OCI-LY7 (cell line): ENCODE measurements around the gene HS3ST2. TPM values are rescaled to one million over a fixed set of nuclear protein-coding genes. Genes with fewer than 3 reads are reported as not detected.

Experiments
- BruUV-seq: library from RNA; stranded (reverse); fragments of 400-500 nt; replicated peaks from 2 replicates; lab custom pipeline; 2021; lab: Mats Ljungman, UMichigan
- CTCF ChIA-PET: fragments of 300-600 bp; sonication (Branson Sonifier 250); formaldehyde crosslinking; loops from one replicate; lab custom pipeline; 2022; ENCODE audit warnings: antibody characterized with exemption; ENCODE audit not compliant: unreplicated experiment; lab: Charles Lee
- POLR2A ChIA-PET: fragments of 300-600 bp; sonication (Branson Sonifier 250); formaldehyde crosslinking; loops from one replicate; lab custom pipeline; 2022; ENCODE audit warnings: antibody characterized with exemption; lab: Charles Lee
- DNase-seq: peaks from one replicate; pipeline ENCODE4 v3.0.0-alpha.2; 2015; ENCODE audit warnings: low spot score
- H2AFZ ChIP-seq: fragments of 200-600 bp; sonication (generic), shearing (Covaris generic); 2 replicates; pipeline ENCODE4 v1.6.1; 2014; ENCODE audit warnings: mild to moderate bottlenecking, antibody characterized with exemption, low read length, moderate library complexity
- H3K27ac ChIP-seq: fragments of 200-600 bp; sonication (generic); 2 replicates; pipeline ENCODE4 v1.5.1; 2014; ENCODE audit warnings: mixed run types, low read depth, mild to moderate bottlenecking, moderate library complexity, low read length, inconsistent platforms; ENCODE audit not compliant: poor library complexity, severe bottlenecking
- H3K36me3 ChIP-seq: fragments of 200-600 bp; sonication (generic); 2 replicates; pipeline ENCODE4 v1.6.1; 2014; ENCODE audit warnings: mild to moderate bottlenecking, antibody characterized with exemption, low read length, moderate library complexity, mixed read lengths; ENCODE audit not compliant: insufficient read depth
- H3K4me1 ChIP-seq: fragments of 200-600 bp; sonication (generic); 2 replicates; pipeline ENCODE4 v1.5.1; 2014; ENCODE audit warnings: mild to moderate bottlenecking, low read length; ENCODE audit not compliant: insufficient read depth, poor library complexity, severe bottlenecking
- H3K4me2 ChIP-seq: fragments of 200-600 bp; sonication (generic); 2 replicates; pipeline ENCODE4 v1.6.1; 2014; ENCODE audit warnings: mild to moderate bottlenecking, low read length
- H3K4me3 ChIP-seq: fragments of 200-600 bp; sonication (generic); 2 replicates; pipeline ENCODE4 v1.5.1; 2014; ENCODE audit warnings: mild to moderate bottlenecking, low read depth, low read length; ENCODE audit not compliant: poor library complexity, severe bottlenecking
- H3K79me2 ChIP-seq: fragments of 200-600 bp; sonication (generic); 2 replicates; pipeline ENCODE4 v1.6.1; 2016; ENCODE audit warnings: low read depth, mild to moderate bottlenecking, low read length, moderate library complexity, mixed read lengths; ENCODE audit not compliant: insufficient read depth
- H3K9me2 ChIP-seq: fragments of 200-600 bp; sonication (generic); 2 replicates; pipeline ENCODE4 v1.6.1; 2016; ENCODE audit warnings: mild to moderate bottlenecking, low read length, mixed read lengths; ENCODE audit not compliant: insufficient read depth
- H3K9me3 ChIP-seq: fragments of 200-600 bp; sonication (generic); 2 replicates; pipeline ENCODE4 v1.6.1; 2014; ENCODE audit warnings: mild to moderate bottlenecking, mixed run types, low read length, mixed read lengths
- H4K20me1 ChIP-seq: fragments of 200-600 bp; sonication (generic); 2 replicates; pipeline ENCODE4 v1.6.1; 2014; ENCODE audit warnings: mild to moderate bottlenecking, antibody characterized with exemption, low read length, moderate library complexity, mixed read lengths; ENCODE audit not compliant: insufficient read depth
- CTCF ChIP-seq: fragments of 200-600 bp; sonication (generic); conservative IDR thresholded peaks from 2 replicates; pipeline ENCODE4 v1.5.1; 2014; ENCODE audit warnings: mild to moderate bottlenecking, antibody characterized with exemption, low read length, moderate library complexity, mixed read lengths
- EZH2phosphoT487 ChIP-seq: fragments of 200-600 bp; sonication (generic); IDR thresholded peaks from 2 replicates; pipeline ENCODE4 v1.6.1; 2018; ENCODE audit warnings: low read depth, borderline replicate concordance, mild to moderate bottlenecking, mixed run types, antibody characterized with exemption, low read length, moderate library complexity, mixed read lengths
- intact Hi-C: fragments of 100-400 bp; cut with micrococcal nuclease; formaldehyde crosslinking; loops from one replicate; pipeline ENCODE4 v1.10.0; 2022; ENCODE audit not compliant: unreplicated experiment
- total RNA-seq, 2 experiments: library from RNA; depleted of rRNA in 1 of 2; stranded (reverse); fragments of >200 nt in 1 of 2; shearing (Covaris generic) in 1 of 2; gene quantifications; 2 replicates each; pipeline ENCODE4 v1.2.3, GENCODE V29; 2014 to 2022

The HS3ST2 gene
- total RNA-seq, 2 experiments from 2014 or later = not detected

DNA sequence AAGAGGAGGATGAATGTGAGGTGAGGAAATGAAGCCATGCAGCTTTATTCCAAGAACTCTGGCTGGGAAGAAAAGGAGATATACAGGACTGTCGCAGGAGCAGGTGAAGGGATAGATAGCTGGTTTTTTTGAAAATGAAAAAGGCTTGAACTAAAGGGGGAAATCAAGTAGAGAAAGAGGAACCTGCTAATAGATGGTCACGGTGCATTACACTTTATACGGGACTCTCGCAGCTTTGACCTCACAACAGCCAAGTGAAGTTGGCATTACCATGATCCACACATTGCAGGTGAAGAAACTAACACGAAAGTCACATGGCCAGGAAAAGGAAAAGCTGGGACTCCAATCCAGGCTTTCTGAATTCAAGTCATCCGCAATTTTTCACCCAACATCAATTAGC is 86.9 kb downstream of the HS3ST2 start:
- Histone ChIP-seq H3K9me3 (no peaks in the 10 kb centered on the region), H3K36me3 (no peaks in the 10 kb centered on the region), H4K20me1 (no peaks in the 10 kb centered on the region), H3K4me1 (no peaks in the 10 kb centered on the region), H3K9me2 (no peaks in the 10 kb centered on the region), H3K27ac (no peak overlapping the region), H2AFZ (no peak overlapping the region), H3K4me2 (no peak overlapping the region), H3K4me3 (no peak overlapping the region), H3K79me2 (no peaks in the 10 kb centered on the region)
- DNase-seq = no peak
- intact Hi-C loops = no loop called here
- POLR2A ChIA-PET = no interaction called here
- TF ChIP-seq CTCF (no peak), EZH2phosphoT487 (no peak)
- CTCF ChIA-PET = interaction anchor here (0.8 kb wide), 1 partner anchor 11 kb away, joined by 3 read pairs; no protein-coding TSS in a partner anchor
- BruUV-seq = no TSS peak

DNA sequence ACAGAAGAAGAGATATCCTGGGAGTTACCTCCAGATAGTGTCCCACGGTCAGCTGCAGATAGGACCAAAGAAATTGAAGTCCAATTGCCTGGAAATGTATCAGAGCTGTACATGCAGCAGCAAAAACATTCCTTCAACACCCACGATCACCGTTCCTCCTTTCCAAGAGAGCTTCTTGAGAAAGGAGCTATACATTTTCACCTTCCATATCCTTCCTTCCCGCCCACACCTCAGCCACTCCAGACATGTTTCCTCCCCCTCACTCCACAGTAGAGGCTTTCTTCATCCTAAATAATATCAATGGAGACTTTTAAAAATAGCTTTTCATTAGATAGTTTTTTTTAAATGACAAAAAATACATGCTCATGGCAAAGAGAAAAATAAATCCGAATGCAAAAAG is 87.6 kb downstream of the HS3ST2 start:
- intact Hi-C loops = no loop called here
- Histone ChIP-seq H3K79me2 (no peaks in the 10 kb centered on the region), H2AFZ (no peak overlapping the region), H3K9me3 (no peaks in the 10 kb centered on the region), H3K27ac (no peak overlapping the region), H4K20me1 (no peaks in the 10 kb centered on the region), H3K36me3 (no peaks in the 10 kb centered on the region), H3K9me2 (no peaks in the 10 kb centered on the region), H3K4me1 (no peaks in the 10 kb centered on the region), H3K4me3 (no peak overlapping the region), H3K4me2 (no peak overlapping the region)
- ChIA-PET CTCF (interaction anchor here (0.8 kb wide), 1 partner anchor 11 kb away, joined by 3 read pairs; no protein-coding TSS in a partner anchor), POLR2A (interaction anchor here (0.5 to 0.6 kb wide), 2 partner anchors 8 to 358 kb away, joined by 3 to 5 read pairs; no protein-coding TSS in a partner anchor)
- no TSS peak for BruUV-seq
- no peak for TF ChIP-seq CTCF
- no peak for TF ChIP-seq EZH2phosphoT487
- no peak for DNase-seq

GRCh38 chr16:22903716-22904115 is 89.8 kb downstream of the HS3ST2 start:
- H3K79me2 ChIP-seq = no peaks in the 10 kb centered on the region
- H3K27ac ChIP-seq = no peak overlapping the region
- H2AFZ ChIP-seq = no peak overlapping the region
- TF ChIP-seq CTCF = no peak
- no peaks in the 10 kb centered on the region for H3K9me2 ChIP-seq
- no peaks in the 10 kb centered on the region for H3K4me1 ChIP-seq
- POLR2A ChIA-PET = no interaction called here
- no TSS peak for BruUV-seq
- no peaks in the 10 kb centered on the region for H3K36me3 ChIP-seq
- no peaks in the 10 kb centered on the region for H4K20me1 ChIP-seq
- no peak for DNase-seq
- intact Hi-C loops = no loop called here
- H3K4me3 ChIP-seq = no peak overlapping the region
- H3K4me2 ChIP-seq = no peak overlapping the region
- H3K9me3 ChIP-seq = no peaks in the 10 kb centered on the region
- CTCF ChIA-PET = no interaction called here
